NCI-H2227 treated with DMSO at 0.1 percent for 48 hours (cell line): ENCODE measurements around the gene UBE2S.
A peak's percentile ranks its signal among the peaks of the same experiment; 100 is the strongest.

ENCODE experiments used
- DNase-seq: peaks from one replicate; lab custom pipeline; 2025; lab: John Stamatoyannopoulos, UW

UBE2S gene

GRCh38 chr19:55362174-55362989, 45.2 kb downstream of the UBE2S start:
- DNase-seq: no peak

- no peak for DNase-seq
These were observed 46.7 kb downstream of the UBE2S start for GRCh38 chr19:55360902-55361301.

- DNase-seq: no peak
These were observed 48.4 kb downstream of the UBE2S start for GRCh38 chr19:55358943-55359908.

- DNase-seq: no peak
These were observed 49.1 kb downstream of the UBE2S start for GRCh38 chr19:55358493-55358892.

GRCh38 chr19:55355213-55355821, 52.3 kb downstream of the UBE2S start:
- DNase-seq: no peak

- no peak for DNase-seq
These were observed 52.8 kb downstream of the UBE2S start, which contains the start of gene COX6B2 for GRCh38 chr19:55354698-55355212. Gene COX6B2, minus strand, starts transcription at chr19:55354719. Its CDS starts 198 bp downstream, at chr19:55354521.

- peak; percentile 83 for DNase-seq
These were observed 53.5 kb downstream of the UBE2S start for GRCh38 chr19:55353803-55354697.

- DNase-seq: no peak
These were observed 54.2 kb downstream of the UBE2S start for GRCh38 chr19:55353356-55353802.

GRCh38 chr19:55352549-55353145, 54.9 kb downstream of the UBE2S start:
- no peak for DNase-seq

- DNase-seq: no peak
These were observed 55.5 kb downstream of the UBE2S start for GRCh38 chr19:55352040-55352439.

- DNase-seq: no peak
These were observed 56.8 kb downstream of the UBE2S start for GRCh38 chr19:55350620-55351315.
